IMR-90 (cell line): ENCODE data around the gene ZDHHC18. TPM values are rescaled to one million over a fixed set of nuclear protein-coding genes. Genes with fewer than 3 reads are reported as not detected.

Experiments used
- MXI1 ChIP-seq: IDR thresholded peaks from 2 replicates; pipeline ENCODE4 v1.6.1; 2012; ENCODE audit warnings: low read depth, mild to moderate bottlenecking, low read length, moderate library complexity, borderline replicate concordance
- RFX5 ChIP-seq: IDR thresholded peaks from 2 replicates; pipeline ENCODE4 v1.8.0; 2012; ENCODE audit warnings: low read depth, mild to moderate bottlenecking, low read length, moderate library complexity
- polyA plus RNA-seq, 3 experiments: library from polyadenylated mRNA; depleted of rRNA; stranded (reverse); fragments of >200 nt; gene quantifications; 2 replicates each; pipeline ENCODE4 v1.2.3, GENCODE V29; 2012; ENCODE audit warnings: low replicate concordance in 1 of 3
- total RNA-seq: library from RNA; depleted of rRNA; stranded (reverse); fragments of >200 nt; gene quantifications from 2 replicates; pipeline ENCODE4 v1.2.3, GENCODE V29; 2012
- TF ChIP-seq, protein P1 (sequence below): fragments of 150-350 bp; IDR thresholded peaks from 2 replicates; pipeline ENCODE4 v1.6.1; 2017; ENCODE audit warnings: mild to moderate bottlenecking, antibody characterized with exemption, low read length, low read depth

ZDHHC18 gene
- total and polyA plus RNA-seq, 2 of the 4 experiments (the other 2 are of a cell fraction): 12.5 to 37.0 TPM

DNA sequence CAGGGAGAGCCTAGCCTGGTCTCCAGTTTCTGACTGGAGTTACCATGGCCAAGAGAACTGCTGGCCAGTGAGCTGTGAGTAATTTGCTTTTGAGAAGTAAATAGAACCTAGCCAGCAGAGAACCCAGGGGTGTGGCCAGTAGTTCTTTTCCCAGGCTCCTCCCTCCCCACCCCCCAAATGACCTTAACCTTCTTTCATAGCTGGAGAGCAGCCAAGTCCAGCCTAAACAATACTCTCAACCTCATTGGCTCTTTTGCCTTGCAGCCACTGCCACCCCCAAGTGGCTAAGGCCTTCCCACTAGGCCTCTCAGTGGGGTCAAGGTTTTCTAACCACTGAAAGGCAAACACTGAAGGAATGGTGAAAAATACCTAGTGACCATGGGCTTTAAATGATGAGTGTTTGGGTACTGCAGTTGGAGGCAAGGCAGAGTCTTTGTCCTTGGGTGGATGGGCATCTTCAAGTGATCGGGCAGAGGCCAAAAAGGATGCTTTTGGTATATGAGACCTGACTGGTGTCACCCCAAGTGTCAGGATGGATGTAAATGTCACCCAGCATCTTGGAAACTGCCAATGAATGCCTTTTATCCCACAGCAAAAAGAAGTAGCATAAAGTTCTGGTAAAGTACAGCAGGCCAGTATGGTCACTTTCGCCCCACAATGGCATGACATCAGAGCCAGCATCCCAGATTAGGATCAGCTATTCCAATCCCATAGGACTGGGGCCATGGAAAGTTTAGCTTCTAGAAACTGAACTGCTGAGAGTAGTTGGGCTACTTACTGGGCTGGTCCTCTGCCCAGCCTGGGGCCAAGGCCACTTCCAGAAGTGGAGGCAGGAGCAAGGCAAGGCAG, 42.2 kb upstream of the ZDHHC18 start (continued):
- TF ChIP-seq, protein P1, sequence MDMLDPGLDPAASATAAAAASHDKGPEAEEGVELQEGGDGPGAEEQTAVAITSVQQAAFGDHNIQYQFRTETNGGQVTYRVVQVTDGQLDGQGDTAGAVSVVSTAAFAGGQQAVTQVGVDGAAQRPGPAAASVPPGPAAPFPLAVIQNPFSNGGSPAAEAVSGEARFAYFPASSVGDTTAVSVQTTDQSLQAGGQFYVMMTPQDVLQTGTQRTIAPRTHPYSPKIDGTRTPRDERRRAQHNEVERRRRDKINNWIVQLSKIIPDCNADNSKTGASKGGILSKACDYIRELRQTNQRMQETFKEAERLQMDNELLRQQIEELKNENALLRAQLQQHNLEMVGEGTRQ: no peak
- TF ChIP-seq RFX5: no peak
- TF ChIP-seq MXI1: no peak
